PC-9 (cell line): ENCODE data around the gene TNFAIP3. TPM values are rescaled to one million over a fixed set of nuclear protein-coding genes. Genes with fewer than 3 reads are reported as not detected.

Experiments
- BruUV-seq: library from RNA; stranded (reverse); fragments of 400-500 nt; replicated peaks from 2 replicates; lab custom pipeline; 2021; lab: Mats Ljungman, UMichigan
- CTCF ChIA-PET: fragments of 300-600 bp; sonication (Branson Sonifier 250); formaldehyde crosslinking; loops from one replicate; lab custom pipeline; 2022; ENCODE audit warnings: antibody characterized with exemption; lab: Charles Lee
- POLR2A ChIA-PET: fragments of 300-600 bp; sonication (Branson Sonifier 250); formaldehyde crosslinking; loops from one replicate; lab custom pipeline; 2022; ENCODE audit warnings: antibody characterized with exemption; ENCODE audit not compliant: unreplicated experiment; lab: Charles Lee
- DNase-seq, 2 experiments: peaks; one replicate each; pipeline versions ENCODE4 v3.0.0 to v3.0.0-alpha.2; 2015 to 2022; ENCODE audit warnings: mixed read lengths in 1 of 2
- H2AFZ ChIP-seq: fragments of 200-600 bp; sonication (generic); 2 replicates; pipeline ENCODE4 v1.8.1; 2017; ENCODE audit warnings: antibody characterized with exemption
- H3F3A ChIP-seq: fragments of 200-600 bp; sonication (generic); 2 replicates; pipeline ENCODE4 v1.8.1; 2017; ENCODE audit warnings: antibody characterized with exemption, mild to moderate bottlenecking, low read depth; ENCODE audit not compliant: insufficient read depth
- H3K27ac ChIP-seq: fragments of 200-600 bp; sonication (generic); 2 replicates; pipeline ENCODE4 v1.6.1; 2016; ENCODE audit warnings: mixed run types
- H3K27me3 ChIP-seq: fragments of 200-600 bp; sonication (generic); 2 replicates; pipeline ENCODE4 v1.6.1; 2016; ENCODE audit warnings: low read depth, mixed run types; ENCODE audit not compliant: insufficient read depth
- H3K36me3 ChIP-seq: fragments of 200-600 bp; sonication (generic); 2 replicates; pipeline ENCODE4 v1.6.1; 2016; ENCODE audit warnings: low read depth, mixed run types
- H3K4me1 ChIP-seq: fragments of 200-600 bp; sonication (generic); replicated peaks from 2 replicates; pipeline ENCODE4 v1.6.1; 2016; ENCODE audit warnings: mixed run types; ENCODE audit not compliant: insufficient read depth
- H3K4me2 ChIP-seq: fragments of 200-600 bp; sonication (generic); 2 replicates; pipeline ENCODE4 v1.6.1; 2017; ENCODE audit warnings: mixed run types
- H3K4me3 ChIP-seq: fragments of 200-600 bp; sonication (generic); 2 replicates; pipeline ENCODE4 v1.6.1; 2016; ENCODE audit warnings: mixed run types
- H3K79me2 ChIP-seq: fragments of 200-600 bp; sonication (generic); 2 replicates; pipeline ENCODE4 v1.6.1; 2017; ENCODE audit warnings: low read depth, mixed run types
- H3K9me2 ChIP-seq: fragments of 200-600 bp; sonication (generic); 2 replicates; pipeline ENCODE4 v1.8.1; 2017; ENCODE audit warnings: mild to moderate bottlenecking; ENCODE audit not compliant: insufficient read depth
- H3K9me3 ChIP-seq: fragments of 200-600 bp; sonication (generic); 2 replicates; pipeline ENCODE4 v1.8.1; 2016; ENCODE audit warnings: low read depth; ENCODE audit not compliant: insufficient read depth
- H4K20me1 ChIP-seq: fragments of 200-600 bp; sonication (generic); 2 replicates; pipeline ENCODE4 v1.8.1; 2017; ENCODE audit not compliant: insufficient read depth
- CTCF ChIP-seq: fragments of 200-600 bp; sonication (generic); conservative IDR thresholded peaks from 2 replicates; pipeline ENCODE4 v1.6.1; 2017; ENCODE audit warnings: mixed run types, antibody characterized with exemption, mild to moderate bottlenecking, moderate library complexity
- EZH2 ChIP-seq: fragments of 200-600 bp; sonication (generic); IDR thresholded peaks from 2 replicates; pipeline ENCODE4 v1.8.0; 2017; ENCODE audit warnings: antibody characterized with exemption, low read depth
- intact Hi-C: fragments of 100-400 bp; cut with micrococcal nuclease; formaldehyde crosslinking; loops from one replicate; pipeline ENCODE4 v1.10.0; 2022; ENCODE audit not compliant: unreplicated experiment
- total RNA-seq: library from RNA; stranded (reverse); gene quantifications from 2 replicates; pipeline ENCODE4 v1.2.3, GENCODE V29; 2021

TNFAIP3 gene
- total RNA-seq, 1 experiment from 2014 or later = 7.8 TPM

GRCh38 chr6:137845460-137845859, 21.6 kb upstream of the TNFAIP3 start:
- Histone ChIP-seq H3K9me2 (no peaks in the 10 kb centered on the region; the same call in 1 of the 2 replicates), H3F3A (no peaks in the 10 kb centered on the region), H2AFZ (no peak overlapping the region), H3K9me3 (no peaks in the 10 kb centered on the region; the same call in 1 of the 2 replicates), H3K4me2 (no peak overlapping the region), H3K4me3 (no peak overlapping the region), H3K36me3 (no peaks in the 10 kb centered on the region), H3K4me1 (peaks cover 22% of the 10 kb centered on the region; the same call in 1 of the 2 replicates), H3K79me2 (no peaks in the 10 kb centered on the region), H3K27me3 (no peaks in the 10 kb centered on the region), H4K20me1 (no peaks in the 10 kb centered on the region), H3K27ac (no peak overlapping the region)
- TF ChIP-seq EZH2 (no peak), CTCF (peak; percentile 34; the same call in 1 of the 2 replicates)
- intact Hi-C loops = no loop called here
- POLR2A ChIA-PET = no interaction called here
- CTCF ChIA-PET = no interaction called here
- no TSS peak for BruUV-seq
- DNase-seq = no peak

GRCh38 chr6:137846274-137846673, 20.8 kb upstream of the TNFAIP3 start:
- Histone ChIP-seq H3K4me2 (no peak overlapping the region), H3K9me3 (no peaks in the 10 kb centered on the region; the same call in 1 of the 2 replicates), H3K9me2 (no peaks in the 10 kb centered on the region; the same call in 1 of the 2 replicates), H3K79me2 (no peaks in the 10 kb centered on the region), H3K36me3 (no peaks in the 10 kb centered on the region), H4K20me1 (no peaks in the 10 kb centered on the region), H3K4me1 (peaks cover 30% of the 10 kb centered on the region), H3K27ac (no peak overlapping the region), H3K4me3 (no peak overlapping the region), H3K27me3 (no peaks in the 10 kb centered on the region), H3F3A (peaks cover 2% of the 10 kb centered on the region; the same call in 1 of the 2 replicates), H2AFZ (no peak overlapping the region)
- TF ChIP-seq CTCF (no peak), EZH2 (no peak)
- POLR2A ChIA-PET = no interaction called here
- DNase-seq = no peak
- BruUV-seq = no TSS peak
- CTCF ChIA-PET = no interaction called here
- intact Hi-C loops = no loop called here

- Histone ChIP-seq H3K4me2 (no peak overlapping the region), H3K4me1 (peaks cover 36% of the 10 kb centered on the region), H3K4me3 (no peak overlapping the region), H3K27me3 (no peaks in the 10 kb centered on the region), H3K27ac (no peak overlapping the region), H3K79me2 (no peaks in the 10 kb centered on the region), H2AFZ (no peak overlapping the region), H3K9me2 (no peaks in the 10 kb centered on the region; the same call in 1 of the 2 replicates), H4K20me1 (no peaks in the 10 kb centered on the region), H3K36me3 (no peaks in the 10 kb centered on the region), H3F3A (peaks cover 5% of the 10 kb centered on the region; the same call in 1 of the 2 replicates), H3K9me3 (no peaks in the 10 kb centered on the region; the same call in 1 of the 2 replicates)
- DNase-seq = no peak
- TF ChIP-seq EZH2 = no peak
- TF ChIP-seq CTCF = no peak
- no TSS peak for BruUV-seq
- ChIA-PET CTCF (no interaction called here), POLR2A (no interaction called here)
- intact Hi-C loops = no loop called here
These were observed 20.2 kb upstream of the TNFAIP3 start for GRCh38 chr6:137846772-137847313.
